Measurements from ENCODE around the gene STKLD1.

- TF ChIP-seq ZNF561 (tag by site-specific recombination; IDR thresholded peaks at IDR 0.05; ENCODE audit: borderline replicate concordance) (no peak), CTCF (tag by site-specific recombination; IDR thresholded peaks at IDR 0.05) (no peak), ZSCAN30 (tag by site-specific recombination; IDR thresholded peaks at IDR 0.05) (no peak), ZNF555 (tag by site-specific recombination; conservative IDR thresholded peaks at IDR 0.05) (no peak)
These were observed 42.8 kb downstream of the STKLD1 start for GRCh38 chr9:133419005-133419404.
